ENCODE measurements around the gene PLS1. TPM values are rescaled to one million over a fixed set of nuclear protein-coding genes. Genes with fewer than 3 reads are reported as not detected.

Gene PLS1
- total RNA-seq, 2 experiments from 2014 or later: 5.1 to 5.4 TPM

GRCh38 chr3:142641504-142641903 is 45.3 kb downstream of the PLS1 start:
- POLR2A ChIA-PET: no interaction called here
- intact Hi-C loops (cut with DNase I, micrococcal nuclease): no loop called here
- Mint-ChIP-seq H3K4me3 (no peak overlapping the region), H3K27ac (no peak overlapping the region), H3K4me1 (peaks cover 6% of the 10 kb centered on the region), H3K9me3 (ENCODE audit: low read depth) (no peaks in the 10 kb centered on the region), H3K36me3 (ENCODE audit: low read depth) (no peaks in the 10 kb centered on the region), H3K27me3 (peaks cover 2% of the 10 kb centered on the region)
- ATAC-seq (no peak), DNase-seq (no peak)
- CTCF ChIA-PET: interaction anchor here (1.0 kb wide), 1 partner anchor 686 kb away, joined by 3 read pairs; no protein-coding TSS in a partner anchor

GRCh38 chr3:142642956-142643355 is 46.8 kb downstream of the PLS1 start:
- Mint-ChIP-seq H3K36me3 (ENCODE audit: low read depth) (no peaks in the 10 kb centered on the region), H3K9me3 (ENCODE audit: low read depth) (no peaks in the 10 kb centered on the region), H3K4me1 (peaks cover 6% of the 10 kb centered on the region), H3K27me3 (peaks cover 2% of the 10 kb centered on the region), H3K27ac (no peak overlapping the region), H3K4me3 (no peak overlapping the region)
- intact Hi-C loops (cut with DNase I, micrococcal nuclease): no loop called here
- DNase-seq (no peak), ATAC-seq (no peak)
- POLR2A ChIA-PET: no interaction called here
- CTCF ChIA-PET: interaction anchor here (1.3 kb wide), 1 partner anchor 47 kb away, joined by 5 read pairs; no protein-coding TSS in a partner anchor

- no peak for ATAC-seq
- intact Hi-C loops (cut with DNase I, micrococcal nuclease): no loop called here
- Mint-ChIP-seq H3K9me3 (ENCODE audit: low read depth) (no peaks in the 10 kb centered on the region), H3K27me3 (peaks cover 2% of the 10 kb centered on the region), H3K36me3 (ENCODE audit: low read depth) (no peaks in the 10 kb centered on the region), H3K4me1 (peaks cover 6% of the 10 kb centered on the region), H3K27ac (no peak overlapping the region), H3K4me3 (no peak overlapping the region)
- DNase-seq: no peak
- CTCF ChIA-PET: no interaction called here
- POLR2A ChIA-PET: no interaction called here
Observed at GRCh38 chr3:142644502-142644901, 48.3 kb downstream of the PLS1 start.

GRCh38 chr3:142645236-142645793 is 49.1 kb downstream of the PLS1 start:
- ATAC-seq (peak; percentile 53), DNase-seq (no peak)
- peaks cover 6% of the 10 kb centered on the region for H3K4me1 Mint-ChIP-seq
- ChIA-PET POLR2A (interaction anchor here (0.7 kb wide), 1 partner anchor 20 kb away, joined by 3 read pairs; no protein-coding TSS in a partner anchor), CTCF (interaction anchor here (0.7 kb wide), 1 partner anchor 20 kb away, joined by 3 read pairs; no protein-coding TSS in a partner anchor)
- no peak overlapping the region for H3K4me3 Mint-ChIP-seq
- no peaks in the 10 kb centered on the region for H3K36me3 Mint-ChIP-seq (ENCODE audit: low read depth)
- intact Hi-C loops (cut with DNase I, micrococcal nuclease): no loop called here
- H3K9me3 Mint-ChIP-seq (ENCODE audit: low read depth): no peaks in the 10 kb centered on the region
- H3K27ac Mint-ChIP-seq: no peak overlapping the region
- peaks cover 1% of the 10 kb centered on the region for H3K27me3 Mint-ChIP-seq

- H3K4me3 Mint-ChIP-seq: no peak overlapping the region
- DNase-seq: no peak
- H3K4me1 Mint-ChIP-seq: peaks cover 6% of the 10 kb centered on the region
- H3K27me3 Mint-ChIP-seq: no peaks in the 10 kb centered on the region
- ChIA-PET CTCF (interaction anchor here (0.6 kb wide), 2 partner anchors 103 to 1199 kb away, joined by 3 read pairs; no protein-coding TSS in a partner anchor), POLR2A (no interaction called here)
- intact Hi-C loops (cut with DNase I, micrococcal nuclease): no loop called here
- H3K9me3 Mint-ChIP-seq (ENCODE audit: low read depth): no peaks in the 10 kb centered on the region
- peak; percentile 35 for ATAC-seq
- no peak overlapping the region for H3K27ac Mint-ChIP-seq
- H3K36me3 Mint-ChIP-seq (ENCODE audit: low read depth): no peaks in the 10 kb centered on the region
Observed at GRCh38 chr3:142646020-142646785, 50.0 kb downstream of the PLS1 start.

GRCh38 chr3:142647856-142648255 is 51.7 kb downstream of the PLS1 start:
- POLR2A ChIA-PET: no interaction called here
- no peaks in the 10 kb centered on the region for H3K9me3 Mint-ChIP-seq (ENCODE audit: low read depth)
- H3K4me3 Mint-ChIP-seq: no peak overlapping the region
- no peak overlapping the region for H3K27ac Mint-ChIP-seq
- H3K36me3 Mint-ChIP-seq (ENCODE audit: low read depth): no peaks in the 10 kb centered on the region
- CTCF ChIA-PET: interaction anchor here (0.5 to 1.1 kb wide), 3 partner anchors 9 to 318 kb away, joined by 3 to 4 read pairs (median 3); no protein-coding TSS in a partner anchor
- peaks cover 6% of the 10 kb centered on the region for H3K4me1 Mint-ChIP-seq
- DNase-seq (no peak), ATAC-seq (peak; percentile 83)
- H3K27me3 Mint-ChIP-seq: no peaks in the 10 kb centered on the region
- intact Hi-C loops (cut with DNase I, micrococcal nuclease): no loop called here

- CTCF ChIA-PET: interaction anchor here (0.9 to 1.1 kb wide), 2 partner anchors 10 to 24 kb away, joined by 3 to 4 read pairs; no protein-coding TSS in a partner anchor
- intact Hi-C loops (cut with DNase I, micrococcal nuclease): no loop called here
Observed at GRCh38 chr3:142648950-142649349, 52.8 kb downstream of the PLS1 start.

GRCh38 chr3:142650001-142650693 is 54.0 kb downstream of the PLS1 start:
- H3K27me3 Mint-ChIP-seq: no peaks in the 10 kb centered on the region
- POLR2A ChIA-PET: no interaction called here
- H3K4me1 Mint-ChIP-seq: peaks cover 6% of the 10 kb centered on the region
- H3K9me3 Mint-ChIP-seq (ENCODE audit: low read depth): no peaks in the 10 kb centered on the region
- H3K4me3 Mint-ChIP-seq: no peak overlapping the region
- H3K36me3 Mint-ChIP-seq (ENCODE audit: low read depth): no peaks in the 10 kb centered on the region
- no peak overlapping the region for H3K27ac Mint-ChIP-seq
- intact Hi-C loops (cut with DNase I, micrococcal nuclease): no loop called here
- CTCF ChIA-PET: interaction anchor here (1.1 kb wide), 1 partner anchor 40 kb away, joined by 3 read pairs; no protein-coding TSS in a partner anchor
- ATAC-seq: no peak
- no peak for DNase-seq

More at GRCh38 chr3:142648950-142649349, 52.8 kb downstream of the PLS1 start:
- Mint-ChIP-seq H3K4me3 (no peak overlapping the region), H3K27me3 (no peaks in the 10 kb centered on the region), H3K36me3 (ENCODE audit: low read depth) (no peaks in the 10 kb centered on the region), H3K4me1 (peaks cover 6% of the 10 kb centered on the region), H3K27ac (no peak overlapping the region), H3K9me3 (ENCODE audit: low read depth) (no peaks in the 10 kb centered on the region)
- ATAC-seq (no peak), DNase-seq (no peak)
- POLR2A ChIA-PET: no interaction called here

- ATAC-seq: no peak
- POLR2A ChIA-PET: interaction anchor here (0.5 kb wide), 1 partner anchor 16 kb away, joined by 12 read pairs; no protein-coding TSS in a partner anchor
- H3K27ac Mint-ChIP-seq: no peak overlapping the region
- no peak for DNase-seq
- intact Hi-C loops (cut with DNase I, micrococcal nuclease): no loop called here
- no peak overlapping the region for H3K4me3 Mint-ChIP-seq
- no peaks in the 10 kb centered on the region for H3K4me1 Mint-ChIP-seq
- CTCF ChIA-PET: interaction anchor here (0.7 kb wide), 1 partner anchor 476 kb away, joined by 3 read pairs; no protein-coding TSS in a partner anchor
- H3K36me3 Mint-ChIP-seq (ENCODE audit: low read depth): no peaks in the 10 kb centered on the region
- no peaks in the 10 kb centered on the region for H3K9me3 Mint-ChIP-seq (ENCODE audit: low read depth)
- no peaks in the 10 kb centered on the region for H3K27me3 Mint-ChIP-seq
Observed at GRCh38 chr3:142651711-142652110, 55.5 kb downstream of the PLS1 start.

- POLR2A ChIA-PET: no interaction called here
- no peak overlapping the region for H3K4me3 Mint-ChIP-seq
- CTCF ChIA-PET: interaction anchor here (1.3 kb wide), 1 partner anchor 12 kb away, joined by 3 read pairs; no protein-coding TSS in a partner anchor
- H3K36me3 Mint-ChIP-seq (ENCODE audit: low read depth): no peaks in the 10 kb centered on the region
- H3K27ac Mint-ChIP-seq: no peak overlapping the region
- intact Hi-C loops (cut with DNase I, micrococcal nuclease): no loop called here
- DNase-seq (no peak), ATAC-seq (no peak)
- H3K9me3 Mint-ChIP-seq (ENCODE audit: low read depth): no peaks in the 10 kb centered on the region
- no peaks in the 10 kb centered on the region for H3K27me3 Mint-ChIP-seq
- H3K4me1 Mint-ChIP-seq: no peaks in the 10 kb centered on the region
Observed at GRCh38 chr3:142652826-142653292, 56.7 kb downstream of the PLS1 start.

- no peaks in the 10 kb centered on the region for H3K9me3 Mint-ChIP-seq (ENCODE audit: low read depth)
- POLR2A ChIA-PET: no interaction called here
- no peaks in the 10 kb centered on the region for H3K36me3 Mint-ChIP-seq (ENCODE audit: low read depth)
- ATAC-seq (no peak), DNase-seq (no peak)
- intact Hi-C loops (cut with DNase I, micrococcal nuclease): no loop called here
- no peak overlapping the region for H3K27ac Mint-ChIP-seq
- no peak overlapping the region for H3K4me3 Mint-ChIP-seq
- CTCF ChIA-PET: no interaction called here
- no peaks in the 10 kb centered on the region for H3K27me3 Mint-ChIP-seq
- H3K4me1 Mint-ChIP-seq: no peaks in the 10 kb centered on the region
Observed at GRCh38 chr3:142656575-142656974, 60.4 kb downstream of the PLS1 start.

Data from activated CD4-positive, alpha-beta T cell treated with anti-CD3 and anti-CD28 coated beads for 36 hours (primary cell).